ENCODE data around the gene SPRING1.

SPRING1 gene

GRCh38 chr12:116707751-116708150 is 30.1 kb downstream of the SPRING1 start:
- no peak for DNase-seq

- DNase-seq, result peak; percentile 87
Observed at GRCh38 chr12:116703214-116703795, 34.6 kb downstream of the SPRING1 start.

GRCh38 chr12:116701432-116701831 is 36.4 kb downstream of the SPRING1 start:
- no peak for DNase-seq

DNA sequence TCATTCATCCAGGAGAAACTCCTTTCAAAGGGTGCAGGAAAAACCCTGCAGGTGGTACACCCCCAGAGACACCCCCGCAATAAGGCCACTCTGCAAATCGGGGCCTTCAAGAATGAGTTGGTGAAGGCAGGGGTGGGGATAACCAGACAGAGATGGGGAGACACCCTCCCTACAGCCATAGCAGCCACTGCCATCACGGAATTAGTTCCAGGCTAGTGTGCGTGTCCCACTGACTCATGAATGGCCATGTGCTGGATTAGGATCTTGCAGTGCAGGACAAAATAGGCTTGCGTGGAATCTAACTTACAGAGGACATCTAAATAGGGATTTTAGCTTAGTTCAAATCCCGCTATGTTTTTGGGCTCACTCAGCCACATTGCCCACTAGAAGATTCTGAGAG is 37.8 kb downstream of the SPRING1 start:
- DNase-seq, result no peak

- no peak for DNase-seq
Observed at GRCh38 chr12:116698554-116699075, 39.3 kb downstream of the SPRING1 start.

DNA sequence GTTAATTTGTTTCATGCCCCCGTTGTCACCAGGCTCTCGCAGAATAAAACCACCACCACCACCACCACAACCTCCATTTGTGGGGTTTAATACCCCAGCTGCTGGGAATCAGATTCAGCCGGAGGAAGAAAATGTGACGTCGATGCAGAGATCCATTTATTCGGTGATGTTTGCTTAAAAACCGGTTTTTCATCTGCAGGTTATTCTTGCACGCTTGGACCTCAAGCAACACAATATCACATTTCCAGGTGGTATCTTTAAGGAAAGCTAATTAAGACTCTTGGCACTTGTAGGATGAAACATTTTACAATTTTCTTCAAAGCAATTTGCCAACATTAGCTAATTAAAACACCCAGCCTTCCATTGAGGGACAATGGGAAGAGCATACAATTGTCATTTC is 39.8 kb downstream of the SPRING1 start:
- DNase-seq, result no peak

DNA sequence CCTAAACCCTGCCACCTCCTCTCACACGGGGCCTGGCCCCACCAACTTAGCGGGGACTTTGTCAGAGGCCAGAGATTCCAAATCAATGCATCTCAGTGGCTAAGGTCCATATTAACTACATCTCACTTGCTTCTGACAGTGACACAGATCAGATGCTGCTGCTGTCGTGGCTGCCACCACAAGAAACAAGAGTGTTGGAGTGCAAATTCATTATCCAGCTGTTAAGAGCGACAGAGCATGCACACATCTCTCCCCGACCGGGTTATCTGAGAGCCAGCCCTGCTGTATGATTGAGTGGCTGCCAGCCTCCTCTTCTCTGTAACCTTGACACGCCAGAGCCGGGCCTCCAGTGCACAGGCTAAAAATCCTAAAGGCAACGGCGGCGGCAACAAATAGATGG is 40.2 kb downstream of the SPRING1 start:
- DNase-seq, result no peak

GRCh38 chr12:116697305-116697704 is 40.6 kb downstream of the SPRING1 start:
- DNase-seq, result no peak

- DNase-seq, result no peak
Observed at GRCh38 chr12:116695464-116695725, 42.5 kb downstream of the SPRING1 start.

DNA sequence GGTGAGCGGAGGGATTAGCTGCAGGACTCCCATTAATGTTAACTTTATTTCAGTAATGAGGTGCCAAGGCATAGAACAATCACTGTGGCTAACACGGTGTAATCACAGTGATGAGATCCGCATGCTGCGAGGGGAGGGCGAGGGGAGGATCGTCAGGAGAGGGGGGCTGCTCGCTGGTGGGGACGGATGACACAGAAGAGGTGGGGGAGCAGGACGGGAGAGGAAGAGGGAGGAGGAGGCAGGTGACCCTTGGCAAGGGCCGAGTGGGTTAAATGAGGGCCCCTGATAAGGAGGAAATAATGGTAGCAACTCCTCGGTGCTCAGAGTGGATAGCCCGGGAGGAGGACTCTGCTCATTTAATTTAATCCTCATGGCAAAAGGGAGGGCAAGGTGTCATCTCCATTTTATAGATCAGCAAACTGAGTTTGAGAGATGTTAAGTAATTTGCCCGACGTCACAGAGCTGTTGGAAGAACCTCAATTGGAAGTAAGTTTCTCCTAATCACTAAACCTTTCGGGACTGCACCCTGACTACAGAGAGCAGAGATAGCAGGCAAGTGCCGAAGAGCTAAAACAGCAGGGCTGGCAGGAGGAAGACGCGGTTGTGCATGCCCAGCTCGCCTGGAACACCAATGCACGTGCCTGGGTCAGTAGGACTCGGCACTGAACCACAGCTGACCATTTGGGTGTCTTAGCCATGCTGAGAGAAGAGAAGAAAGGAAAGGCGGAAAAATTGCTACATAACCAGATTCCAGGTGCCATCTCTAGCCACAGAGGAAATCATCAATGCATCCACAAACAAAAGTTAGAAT is 43.0 kb downstream of the SPRING1 start:
- DNase-seq, result no peak

- DNase-seq, result no peak
Observed at GRCh38 chr12:116693286-116694227, 44.3 kb downstream of the SPRING1 start.

GRCh38 chr12:116692605-116693004 is 45.3 kb downstream of the SPRING1 start:
- DNase-seq, result no peak

DNA sequence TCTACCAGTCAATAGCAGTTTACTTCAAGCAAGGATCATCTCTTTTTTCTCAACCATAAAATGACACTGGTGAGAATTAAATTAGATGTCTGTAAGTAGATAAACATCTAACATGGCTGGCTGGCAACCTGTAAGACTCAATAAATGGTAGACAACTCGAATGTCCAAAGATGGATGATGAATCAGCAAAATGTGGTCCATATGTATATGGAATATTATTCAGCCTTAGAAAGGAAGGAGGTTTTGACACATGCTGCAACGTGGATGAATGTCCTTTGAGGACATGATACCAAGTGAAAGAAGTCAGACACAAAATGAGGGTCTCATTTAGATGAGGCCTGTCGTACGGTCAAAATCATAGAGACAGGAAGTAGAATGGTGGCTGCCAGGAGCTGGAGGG is 46.2 kb downstream of the SPRING1 start:
- DNase-seq, result no peak

GRCh38 chr12:116691205-116691604 is 46.7 kb downstream of the SPRING1 start:
- no peak for DNase-seq

DNA sequence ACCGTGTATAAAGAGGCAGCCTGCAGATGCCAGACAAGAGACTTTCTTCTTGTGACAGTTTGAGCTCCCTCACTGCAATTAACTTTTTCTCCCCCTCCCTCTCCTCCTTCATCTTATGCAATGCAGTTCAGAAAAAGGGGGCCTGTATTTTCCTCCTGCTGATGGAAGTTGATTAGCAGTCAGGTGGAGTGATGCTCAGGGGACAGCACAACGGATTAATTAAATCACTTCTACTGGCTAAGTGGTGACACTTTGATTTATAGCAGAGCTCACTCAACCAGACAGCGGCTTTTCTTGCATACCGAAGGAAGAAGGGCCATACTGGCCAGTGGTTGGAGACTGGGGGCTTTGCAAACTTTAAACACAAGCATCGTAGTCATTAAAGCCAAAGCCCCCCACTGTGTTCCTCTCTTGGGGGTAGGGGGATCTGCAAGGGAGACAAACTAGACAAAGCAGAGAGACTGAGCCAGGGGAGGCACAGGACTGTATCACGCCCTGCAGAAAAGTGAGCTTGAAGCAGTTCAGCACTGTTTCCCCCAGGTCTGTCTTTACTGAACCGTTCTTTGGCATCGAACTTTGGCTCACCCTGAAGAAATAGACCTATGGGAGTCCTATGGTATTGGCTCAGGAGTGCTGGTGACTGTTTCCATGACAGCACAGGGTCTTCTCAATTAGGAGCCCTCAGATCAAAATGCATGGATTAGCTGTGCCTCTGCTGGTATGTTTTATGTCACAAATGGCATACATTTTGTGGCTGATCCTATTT is 47.7 kb downstream of the SPRING1 start:
- no peak for DNase-seq

DNA sequence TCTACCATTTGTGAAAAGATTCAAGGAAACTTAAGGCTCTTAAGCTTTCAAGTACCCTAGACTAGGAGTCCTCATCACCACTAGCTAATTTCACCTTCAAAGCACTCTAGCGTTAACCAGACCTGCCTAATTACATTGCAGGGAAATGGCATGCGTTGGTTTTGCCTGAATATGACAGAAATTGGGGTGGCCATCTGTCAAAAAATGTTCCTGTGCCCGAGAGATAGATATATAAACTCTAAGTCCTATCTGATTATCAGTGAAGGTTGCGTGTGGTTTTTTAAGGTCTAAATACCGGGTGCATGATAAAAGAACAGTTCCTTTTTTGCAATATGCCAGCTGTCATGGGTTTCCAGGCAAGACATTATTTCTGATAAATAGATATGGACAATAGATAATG is 48.3 kb downstream of the SPRING1 start:
- no peak for DNase-seq
